MM.1S (cell line): ENCODE results near the gene CEL.

Experiments used
- DNase-seq: peaks from one replicate; pipeline ENCODE4 v3.0.0-alpha.2; 2015
- H2AFZ ChIP-seq: fragments of 300-600 bp; sonication (generic); 2 replicates; pipeline ENCODE4 v1.6.0; 2016; ENCODE audit warnings: antibody characterized with exemption, low read length
- H3F3A ChIP-seq: fragments of 300-600 bp; sonication (generic); 2 replicates; pipeline ENCODE4 v1.6.1; 2016; ENCODE audit warnings: mild to moderate bottlenecking, antibody characterized with exemption, low read length, moderate library complexity, mixed read lengths; ENCODE audit not compliant: insufficient read depth
- H3K27ac ChIP-seq: fragments of 300-600 bp; sonication (generic); 2 replicates; pipeline ENCODE4 v1.5.1; 2016; ENCODE audit warnings: mild to moderate bottlenecking, low read length
- H3K27me3 ChIP-seq: fragments of 300-600 bp; sonication (generic); replicated peaks from 2 replicates; pipeline ENCODE4 v1.6.0; 2016; ENCODE audit warnings: low read length; ENCODE audit not compliant: insufficient read depth
- H3K36me3 ChIP-seq: fragments of 300-600 bp; sonication (generic); replicated peaks from 2 replicates; pipeline ENCODE4 v1.6.1; 2016; ENCODE audit warnings: mild to moderate bottlenecking, low read length, mixed read lengths; ENCODE audit not compliant: insufficient read depth
- H3K4me1 ChIP-seq: fragments of 300-600 bp; sonication (generic); 2 replicates; pipeline ENCODE4 v1.6.1; 2016; ENCODE audit warnings: low read length, mixed read lengths
- H3K4me2 ChIP-seq: fragments of 300-600 bp; sonication (generic); 2 replicates; pipeline ENCODE4 v1.6.0; 2016; ENCODE audit warnings: low read depth, low read length
- H3K4me3 ChIP-seq: fragments of 300-600 bp; sonication (generic); 2 replicates; pipeline ENCODE4 v1.5.1; 2016; ENCODE audit warnings: low read length, mixed read lengths
- H3K79me2 ChIP-seq: fragments of 300-600 bp; sonication (generic); 2 replicates; pipeline ENCODE4 v1.6.1; 2016; ENCODE audit warnings: mixed run types, low read length, mixed read lengths
- H3K9ac ChIP-seq: fragments of 300-600 bp; sonication (generic); 2 replicates; pipeline ENCODE4 v1.6.1; 2016; ENCODE audit warnings: low read length, mixed read lengths
- H3K9me2 ChIP-seq: fragments of 300-600 bp; sonication (generic); replicated peaks from 2 replicates; pipeline ENCODE4 v1.6.1; 2016; ENCODE audit warnings: mild to moderate bottlenecking, low read length, mixed read lengths; ENCODE audit not compliant: insufficient read depth
- H3K9me3 ChIP-seq: fragments of 300-600 bp; sonication (generic); replicated peaks from 2 replicates; pipeline ENCODE4 v1.6.1; 2016; ENCODE audit warnings: mild to moderate bottlenecking, low read length, mixed read lengths; ENCODE audit not compliant: insufficient read depth
- H4K20me1 ChIP-seq: fragments of 300-600 bp; sonication (generic); 2 replicates; pipeline ENCODE4 v1.6.1; 2016; ENCODE audit warnings: mild to moderate bottlenecking, low read length, moderate library complexity, mixed read lengths; ENCODE audit not compliant: insufficient read depth
- EZH2 ChIP-seq: fragments of 300-600 bp; sonication (generic); optimal IDR thresholded peaks from 2 replicates; pipeline ENCODE3; 2017; ENCODE audit warnings: low read depth, mild to moderate bottlenecking, antibody characterized with exemption, low read length, mixed read lengths
- EZH2phosphoT487 ChIP-seq: fragments of 300-600 bp; sonication (generic); IDR thresholded peaks from 2 replicates; pipeline ENCODE4 v1.6.1; 2018; ENCODE audit warnings: antibody characterized with exemption, low read length
- TF ChIP-seq, protein P1 (sequence below): fragments of 300-600 bp; sonication (generic); IDR thresholded peaks from 2 replicates; pipeline ENCODE4 v1.5.1; 2016; ENCODE audit warnings: antibody characterized with exemption, low read length, mixed read lengths

Gene CEL

DNA sequence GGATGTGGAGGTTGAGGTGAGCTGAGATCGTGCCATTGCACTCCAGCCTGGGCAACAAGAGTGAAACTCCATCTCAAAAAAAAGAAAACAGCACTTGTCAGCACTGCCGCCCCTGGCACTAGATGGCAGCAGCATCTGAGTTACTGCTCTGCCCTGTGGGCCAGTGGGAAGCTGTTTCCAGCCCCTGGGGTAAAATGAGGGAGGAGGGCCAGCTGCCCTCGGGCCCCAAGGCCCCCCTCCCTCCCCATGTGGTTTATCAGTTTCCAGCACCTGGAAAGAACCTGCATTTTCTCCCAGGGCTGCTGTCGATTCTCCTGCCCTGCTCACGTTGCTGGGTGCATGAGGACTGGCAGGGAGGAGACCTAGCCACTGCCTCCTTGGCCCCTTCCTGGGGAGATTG, 13.2 kb upstream of the CEL start:
- no peak overlapping the region for H2AFZ ChIP-seq
- H3K27ac ChIP-seq, result no peak overlapping the region
- no peaks in the 10 kb centered on the region for H4K20me1 ChIP-seq
- no peak overlapping the region for H3K9ac ChIP-seq
- H3K9me3 ChIP-seq, result no peaks in the 10 kb centered on the region
- H3K36me3 ChIP-seq, result no peaks in the 10 kb centered on the region
- no peak overlapping the region for H3K4me3 ChIP-seq
- peaks cover 2% of the 10 kb centered on the region; the same call in 1 of the 2 replicates for H3K79me2 ChIP-seq
- TF ChIP-seq EZH2, result no peak
- no peak for TF ChIP-seq EZH2phosphoT487
- TF ChIP-seq, protein P1, sequence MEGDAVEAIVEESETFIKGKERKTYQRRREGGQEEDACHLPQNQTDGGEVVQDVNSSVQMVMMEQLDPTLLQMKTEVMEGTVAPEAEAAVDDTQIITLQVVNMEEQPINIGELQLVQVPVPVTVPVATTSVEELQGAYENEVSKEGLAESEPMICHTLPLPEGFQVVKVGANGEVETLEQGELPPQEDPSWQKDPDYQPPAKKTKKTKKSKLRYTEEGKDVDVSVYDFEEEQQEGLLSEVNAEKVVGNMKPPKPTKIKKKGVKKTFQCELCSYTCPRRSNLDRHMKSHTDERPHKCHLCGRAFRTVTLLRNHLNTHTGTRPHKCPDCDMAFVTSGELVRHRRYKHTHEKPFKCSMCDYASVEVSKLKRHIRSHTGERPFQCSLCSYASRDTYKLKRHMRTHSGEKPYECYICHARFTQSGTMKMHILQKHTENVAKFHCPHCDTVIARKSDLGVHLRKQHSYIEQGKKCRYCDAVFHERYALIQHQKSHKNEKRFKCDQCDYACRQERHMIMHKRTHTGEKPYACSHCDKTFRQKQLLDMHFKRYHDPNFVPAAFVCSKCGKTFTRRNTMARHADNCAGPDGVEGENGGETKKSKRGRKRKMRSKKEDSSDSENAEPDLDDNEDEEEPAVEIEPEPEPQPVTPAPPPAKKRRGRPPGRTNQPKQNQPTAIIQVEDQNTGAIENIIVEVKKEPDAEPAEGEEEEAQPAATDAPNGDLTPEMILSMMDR, result peak; percentile 42
- no peaks in the 10 kb centered on the region for H3K27me3 ChIP-seq
- H3K9me2 ChIP-seq, result no peaks in the 10 kb centered on the region
- peak; percentile 57 for DNase-seq
- no peaks in the 10 kb centered on the region for H3K4me1 ChIP-seq
- H3K4me2 ChIP-seq, result no peak overlapping the region
- no peaks in the 10 kb centered on the region for H3F3A ChIP-seq

DNA sequence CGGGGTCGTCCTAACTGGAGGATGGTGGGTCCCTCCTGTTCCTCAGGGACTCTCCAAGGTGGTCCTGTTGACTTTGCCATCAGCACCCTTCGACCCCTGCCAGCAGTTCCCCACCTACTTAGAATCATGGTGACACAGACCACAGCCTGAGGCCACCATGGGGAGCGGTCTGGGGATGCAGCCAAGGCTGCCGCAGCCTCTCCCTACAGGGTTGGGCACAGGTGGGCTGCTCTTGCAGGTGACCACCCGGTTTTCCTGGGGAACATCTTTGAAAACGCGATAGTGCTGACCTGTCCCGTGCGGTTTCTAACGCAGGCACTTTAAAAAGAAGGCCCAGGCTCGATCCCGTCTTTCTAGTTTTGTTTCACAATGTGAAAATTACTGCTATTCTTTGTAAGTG, 12.7 kb upstream of the CEL start:
- Histone ChIP-seq H3K4me3 (no peak overlapping the region), H3K79me2 (peaks cover 2% of the 10 kb centered on the region; the same call in 1 of the 2 replicates), H3K27me3 (no peaks in the 10 kb centered on the region), H3K4me1 (no peaks in the 10 kb centered on the region), H3F3A (no peaks in the 10 kb centered on the region), H4K20me1 (no peaks in the 10 kb centered on the region), H3K9ac (no peak overlapping the region), H3K4me2 (no peak overlapping the region), H3K9me2 (no peaks in the 10 kb centered on the region), H3K9me3 (no peaks in the 10 kb centered on the region), H2AFZ (no peak overlapping the region), H3K36me3 (no peaks in the 10 kb centered on the region), H3K27ac (no peak overlapping the region)
- TF ChIP-seq EZH2phosphoT487 (no peak), EZH2 (no peak)
- TF ChIP-seq, protein P1, result no peak
- no peak for DNase-seq

DNA sequence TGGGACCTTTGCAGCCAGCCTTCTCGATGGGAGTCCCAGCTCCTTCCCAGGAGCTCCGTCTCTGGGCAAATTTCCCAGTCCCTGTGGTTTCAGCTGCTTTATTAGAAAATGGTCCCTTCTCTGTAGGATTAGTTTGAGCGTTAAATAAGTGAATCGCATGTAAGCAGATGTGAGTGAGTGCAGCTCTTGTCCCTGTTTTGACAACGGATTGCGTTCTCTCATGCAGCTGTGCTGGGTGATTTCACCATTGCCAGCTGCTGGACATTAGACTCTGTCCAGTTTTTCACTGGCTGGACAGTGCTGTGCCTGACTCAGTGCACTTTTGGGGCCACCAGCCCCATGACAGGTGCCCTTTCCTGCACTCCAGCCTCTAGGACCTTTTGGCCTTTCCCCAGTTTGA, 11.6 kb upstream of the CEL start:
- Histone ChIP-seq H3F3A (no peaks in the 10 kb centered on the region), H3K36me3 (no peaks in the 10 kb centered on the region), H3K27ac (no peak overlapping the region), H3K4me3 (no peak overlapping the region), H3K79me2 (peaks cover 2% of the 10 kb centered on the region; the same call in 1 of the 2 replicates), H3K9me2 (no peaks in the 10 kb centered on the region), H2AFZ (no peak overlapping the region), H3K4me2 (no peak overlapping the region), H3K9me3 (no peaks in the 10 kb centered on the region), H3K27me3 (no peaks in the 10 kb centered on the region), H4K20me1 (no peaks in the 10 kb centered on the region), H3K9ac (no peak overlapping the region), H3K4me1 (no peaks in the 10 kb centered on the region)
- DNase-seq, result no peak
- no peak for TF ChIP-seq EZH2
- TF ChIP-seq, protein P1, result no peak
- TF ChIP-seq EZH2phosphoT487, result no peak
